Inferior parietal cortex (tissue), 1 donor: ENCODE measurements around the gene RAD1.

Experiments
- DNase-seq: peaks from one replicate; pipeline ENCODE4 v3.0.0-alpha.2; 2016; ENCODE audit errors: extremely low spot score

Gene RAD1

DNA sequence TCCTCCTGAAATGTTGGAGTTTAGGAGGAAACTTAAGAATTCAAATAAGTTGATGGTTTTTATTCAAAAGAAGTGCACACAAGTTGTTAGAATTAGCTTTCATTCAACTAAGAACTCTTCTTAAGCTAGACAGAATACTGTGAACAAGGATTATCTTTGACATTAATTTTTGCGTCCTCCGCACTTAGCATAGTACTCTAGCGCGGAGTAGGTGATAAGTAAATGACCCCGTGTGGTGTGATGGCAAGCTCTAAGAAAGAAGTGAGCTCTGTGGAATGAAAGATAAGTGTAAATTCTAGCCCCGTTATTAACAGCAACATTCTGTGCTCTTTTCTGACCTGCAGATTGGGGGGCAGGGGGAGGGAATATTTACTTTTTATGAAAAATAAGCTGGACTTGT is 1.2 kb upstream of the RAD1 start:
- DNase-seq: no peak

- DNase-seq: no peak
Measured at GRCh38 chr5:34915856-34916192, 520 bp upstream of the RAD1 start.

- DNase-seq: no peak
Measured at GRCh38 chr5:34914671-34915138, 599 bp downstream of the RAD1 start.

DNA sequence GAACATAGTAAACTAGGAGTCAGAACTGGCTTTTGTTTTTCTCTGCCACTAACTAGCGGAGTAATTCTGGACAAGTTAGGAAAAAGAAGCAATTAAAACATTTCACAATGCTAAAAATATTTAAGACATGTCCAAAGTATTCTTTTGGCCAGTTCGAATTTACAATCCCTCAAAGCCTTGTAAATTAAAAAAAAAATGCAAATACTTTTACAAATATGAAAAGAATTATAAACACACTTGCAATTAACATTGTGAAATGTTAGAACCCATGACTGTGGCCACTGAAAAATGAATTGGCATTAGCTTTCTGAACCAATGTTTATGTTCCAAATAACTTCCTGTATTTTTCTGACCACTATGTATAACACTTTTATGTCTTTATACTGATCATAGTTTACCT is 2.2 kb downstream of the RAD1 start:
- no peak for DNase-seq

DNA sequence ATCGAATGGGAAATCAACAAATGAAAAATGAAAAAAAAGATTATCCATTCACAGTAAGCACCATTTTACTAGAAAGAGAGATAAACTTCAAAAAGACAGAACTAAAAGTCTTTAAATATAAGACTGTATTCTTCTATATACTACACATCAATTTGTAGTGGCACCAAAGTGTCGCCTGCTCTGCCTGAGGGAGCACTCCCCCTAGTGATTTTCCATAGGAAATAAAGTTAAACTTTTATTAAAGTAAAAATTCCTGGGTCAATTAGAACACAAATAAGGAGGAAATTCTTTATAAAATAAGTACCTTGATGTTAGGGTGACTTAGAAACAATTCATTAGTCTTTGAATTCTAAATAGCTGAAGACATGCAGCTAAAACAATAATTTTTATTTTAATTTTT is 9.7 kb downstream of the RAD1 start:
- DNase-seq: no peak

DNA sequence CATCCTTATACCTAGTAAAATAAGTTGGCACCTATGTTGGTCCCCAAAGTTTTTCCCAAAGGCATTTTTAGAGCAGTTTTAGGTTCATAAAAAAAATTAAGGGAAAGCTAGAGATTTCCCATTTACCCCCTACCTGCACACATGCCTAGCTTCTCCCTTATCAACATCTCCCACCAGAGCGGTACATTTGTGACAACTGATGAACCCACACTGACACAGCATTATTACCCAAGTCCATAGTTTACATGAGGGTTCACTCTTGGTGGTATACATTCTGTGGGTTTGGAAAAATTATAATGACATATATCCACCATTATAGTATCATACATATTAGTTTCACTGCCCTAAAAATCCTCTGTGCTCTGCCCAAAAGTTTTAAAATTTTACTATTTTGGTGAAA is 12.0 kb downstream of the RAD1 start:
- no peak for DNase-seq

DNA sequence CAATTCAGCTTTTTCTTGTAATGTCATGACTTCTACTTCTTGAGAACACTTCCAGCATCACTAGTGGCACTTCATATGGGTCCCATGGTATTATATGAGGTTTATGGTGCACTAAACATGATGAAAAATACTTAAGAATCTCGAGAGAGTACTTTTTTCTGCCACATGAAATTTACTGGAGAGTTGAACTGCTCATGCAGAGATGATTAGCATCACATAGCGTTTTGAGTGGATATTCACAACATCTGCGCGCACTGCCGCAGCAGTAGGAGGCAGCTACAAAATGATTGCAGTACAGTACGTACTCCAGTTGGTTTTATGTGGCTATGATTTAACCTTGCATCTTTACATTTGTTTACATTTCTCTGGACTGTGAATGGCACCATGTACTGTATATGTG is 14.7 kb downstream of the RAD1 start:
- DNase-seq: no peak

DNA sequence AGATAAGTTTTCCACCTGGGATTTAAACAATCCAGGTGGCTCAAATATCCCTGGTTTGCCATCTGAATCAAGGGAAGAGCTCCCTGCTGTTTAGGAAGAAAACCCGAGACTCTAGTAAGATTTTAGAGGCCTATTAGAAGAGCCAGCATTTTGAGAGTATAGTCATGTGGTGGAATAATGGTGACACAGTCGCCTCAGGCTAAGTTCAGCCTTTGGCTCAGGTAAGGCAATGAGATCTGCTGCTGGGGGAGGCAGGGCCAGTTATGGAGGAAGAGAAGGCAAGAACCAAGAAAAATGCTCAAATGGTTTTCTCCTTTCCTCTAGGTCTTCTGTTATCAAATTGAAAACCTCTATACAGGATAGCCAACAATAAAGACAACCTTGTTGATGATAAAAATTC is 16.2 kb downstream of the RAD1 start:
- DNase-seq: no peak

DNA sequence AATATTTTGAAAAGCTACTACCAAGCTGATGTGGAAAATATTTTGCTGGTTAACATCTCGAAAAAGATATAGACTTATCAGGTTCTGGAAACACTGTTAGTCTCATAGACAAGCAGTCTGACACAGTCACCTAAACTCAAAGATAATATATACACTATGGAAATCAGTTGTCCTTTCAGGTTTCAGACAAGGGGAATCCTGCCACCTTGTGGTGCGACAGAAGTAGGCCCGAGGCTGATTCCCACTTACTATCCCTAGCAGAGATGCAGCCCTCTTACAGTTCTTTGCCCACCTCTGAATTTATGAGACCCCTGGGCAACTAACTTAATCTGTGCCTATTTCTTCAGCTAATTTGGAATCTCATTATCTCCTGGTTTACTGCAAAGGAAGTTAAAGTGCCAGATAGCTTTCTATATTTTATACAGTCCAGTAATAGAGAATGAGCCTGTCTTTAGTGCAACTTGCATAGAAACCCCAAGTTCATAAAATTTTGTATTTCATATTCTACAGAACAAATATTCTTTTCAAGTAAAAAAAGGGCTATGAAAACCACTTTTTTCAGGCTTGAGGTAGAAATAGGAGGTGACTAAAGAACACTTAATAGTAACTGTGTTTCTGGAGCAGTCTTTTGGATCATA is 16.9 kb downstream of the RAD1 start:
- peak; percentile 91 for DNase-seq

DNA sequence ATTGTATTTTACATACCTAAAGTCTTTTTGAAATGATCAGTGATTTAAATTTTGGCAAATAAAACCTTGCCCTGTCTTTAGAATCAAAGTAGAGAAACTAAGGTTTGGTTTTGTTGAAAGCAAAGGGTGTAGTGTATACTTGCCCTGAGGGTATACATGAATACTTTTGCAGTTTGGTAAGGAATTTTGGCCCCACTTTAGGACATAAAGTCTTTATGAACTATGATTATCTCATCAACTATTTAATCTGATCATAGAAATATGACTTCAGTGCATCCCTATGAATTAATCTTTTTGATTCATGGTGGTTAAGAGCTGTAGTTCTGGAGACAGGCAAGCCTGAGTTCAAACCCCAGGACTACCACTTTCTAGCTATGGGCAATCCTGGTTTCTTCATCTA is 17.7 kb downstream of the RAD1 start:
- no peak for DNase-seq

- no peak for DNase-seq
Measured at GRCh38 chr5:34895641-34896419, 19.5 kb downstream of the RAD1 start.

DNA sequence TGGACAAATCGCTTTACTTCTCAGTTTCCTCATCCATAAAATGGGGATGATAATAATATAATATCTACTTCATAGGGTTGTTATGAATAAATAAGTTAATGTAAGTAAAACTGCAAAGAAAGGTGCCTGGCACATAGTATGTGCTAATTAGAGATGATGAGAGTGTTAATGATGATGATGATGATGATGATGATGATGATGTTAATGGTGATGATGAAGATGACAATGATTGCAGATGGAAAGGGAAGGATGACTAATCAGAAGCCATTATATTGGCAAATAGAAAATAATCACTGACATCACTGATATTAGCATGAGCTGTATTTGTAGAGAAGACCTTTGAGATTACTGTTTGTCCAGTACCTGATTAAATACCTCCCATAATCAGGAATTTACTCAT is 20.6 kb downstream of the RAD1 start:
- no peak for DNase-seq

- DNase-seq: no peak
Measured at GRCh38 chr5:34892414-34892813, 22.9 kb downstream of the RAD1 start.

- DNase-seq: no peak
Measured at GRCh38 chr5:34891981-34892380, 23.3 kb downstream of the RAD1 start.

DNA sequence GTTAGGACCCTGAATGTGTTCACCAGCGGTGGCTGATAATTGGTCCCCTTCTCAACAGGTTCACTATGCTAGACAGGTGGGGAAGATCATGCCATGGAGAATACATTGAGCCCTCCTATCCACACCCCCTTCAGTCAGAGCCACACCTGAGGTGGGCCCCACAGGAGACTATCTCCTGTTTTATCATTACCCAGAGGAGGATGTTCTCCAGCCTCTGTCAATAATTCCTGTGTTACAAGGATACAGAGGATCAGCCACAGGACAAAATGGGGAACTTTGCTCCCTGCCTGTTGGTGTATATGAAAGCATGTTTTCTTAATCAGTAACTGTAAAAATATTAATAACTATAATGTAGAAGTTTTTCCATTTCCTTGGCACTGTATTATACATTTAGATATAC is 25.9 kb downstream of the RAD1 start:
- DNase-seq: no peak

DNA sequence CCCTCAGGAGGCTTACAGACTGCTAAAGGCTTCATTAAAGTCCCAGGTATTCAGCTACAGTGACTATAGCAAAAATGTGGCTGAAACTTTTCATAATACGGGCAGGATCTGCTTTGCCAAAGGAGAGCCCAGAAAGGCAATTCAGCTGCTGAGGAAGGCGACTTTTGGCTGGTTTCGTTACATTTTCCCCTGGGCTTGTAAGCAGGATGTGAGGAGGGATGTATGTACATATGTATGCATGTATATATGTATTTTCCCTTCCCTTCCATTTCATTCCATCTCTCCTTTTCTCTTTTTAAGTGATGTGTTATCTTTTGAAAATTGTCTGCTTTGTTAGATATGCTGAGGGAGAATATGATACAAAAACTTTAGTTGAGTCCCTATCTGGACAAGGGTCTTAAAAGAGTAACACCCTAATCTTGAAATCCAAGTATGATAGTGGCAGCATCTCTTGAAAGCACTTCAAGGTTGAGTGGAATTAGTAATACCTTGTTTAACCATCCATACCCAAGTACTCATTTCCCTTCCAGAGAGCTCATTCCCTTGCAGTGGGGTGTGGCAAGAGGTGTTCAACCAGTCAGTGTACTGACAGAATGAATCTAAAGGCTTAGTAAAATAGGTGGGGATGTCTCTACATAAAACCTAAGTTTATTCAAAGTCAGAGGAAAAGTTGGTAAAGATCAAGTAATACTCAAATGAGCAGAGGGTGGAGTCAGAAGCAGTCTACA is 28.7 kb downstream of the RAD1 start:
- no peak for DNase-seq

DNA sequence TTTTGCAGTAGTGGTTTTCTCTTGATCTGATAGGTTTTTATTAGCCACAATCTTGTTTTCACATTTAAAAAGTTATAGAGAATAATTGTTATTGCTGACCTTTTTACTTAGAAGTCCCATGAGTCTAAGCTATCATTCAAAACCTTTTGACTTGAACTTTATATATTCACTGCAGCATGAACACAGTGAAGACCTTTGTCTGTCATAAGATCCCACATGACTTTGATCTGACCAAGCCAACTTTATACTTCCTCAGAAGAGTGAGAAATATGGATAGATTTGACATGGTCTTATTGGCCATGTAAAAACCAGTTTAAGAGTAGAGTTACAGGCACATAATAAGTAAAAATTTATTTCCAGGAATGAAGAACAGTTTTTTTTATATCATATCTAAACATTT is 34.1 kb downstream of the RAD1 start:
- no peak for DNase-seq

DNA sequence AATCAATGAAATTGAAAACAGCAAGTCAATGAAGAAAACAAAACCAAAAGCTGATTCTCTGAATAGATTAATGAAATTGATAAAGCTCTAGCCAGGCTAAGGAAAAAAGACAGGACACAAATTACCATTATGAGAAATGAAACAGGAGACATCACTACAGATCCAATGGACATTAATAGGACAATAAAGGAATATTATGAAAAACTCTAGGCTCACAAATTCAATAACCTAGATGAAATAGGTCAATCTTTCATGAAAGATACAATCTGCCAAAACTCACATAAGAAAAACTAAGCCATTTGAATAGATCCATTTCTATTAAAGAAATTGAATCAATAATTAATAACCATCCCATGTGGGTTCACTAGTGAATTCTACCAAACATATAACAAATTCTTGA is 39.0 kb downstream of the RAD1 start:
- no peak for DNase-seq

DNA sequence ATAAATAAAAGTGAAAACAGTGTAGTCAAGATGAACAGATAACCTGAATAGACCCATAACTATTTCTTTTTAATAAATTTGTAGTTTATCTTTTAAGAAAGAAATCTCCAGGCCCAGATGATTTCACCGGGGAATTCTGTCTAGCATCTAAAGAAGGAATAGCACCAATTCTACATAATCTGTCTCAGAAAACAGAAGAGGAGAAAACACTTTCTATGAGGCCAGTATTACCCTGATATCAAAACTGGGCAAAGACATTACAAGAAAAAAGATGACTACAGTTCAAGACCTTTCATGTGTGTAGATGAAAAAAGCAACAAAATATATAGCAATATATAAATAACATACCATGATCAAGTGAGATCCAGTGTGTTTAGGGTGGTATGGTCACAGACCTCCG is 44.9 kb downstream of the RAD1 start:
- no peak for DNase-seq

DNA sequence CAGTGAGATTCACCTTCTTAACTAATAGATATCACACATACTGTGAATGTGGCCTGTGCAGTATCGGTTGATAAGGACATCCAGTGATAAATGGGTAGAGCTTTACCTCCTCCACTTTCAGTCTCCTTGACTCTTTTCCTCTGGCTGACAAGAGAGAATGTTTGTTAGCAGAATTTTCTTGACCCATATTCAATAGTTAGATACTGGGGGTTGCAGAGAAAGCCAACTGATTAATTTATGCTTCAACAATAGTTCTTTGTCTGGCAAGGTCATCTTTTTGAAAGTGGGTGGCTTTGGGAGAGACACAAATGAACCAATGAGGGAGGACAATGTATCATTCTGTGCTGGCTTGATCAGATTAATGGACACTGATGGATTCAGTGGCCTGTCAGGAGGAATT is 46.0 kb downstream of the RAD1 start:
- peak; percentile 65 for DNase-seq

DNA sequence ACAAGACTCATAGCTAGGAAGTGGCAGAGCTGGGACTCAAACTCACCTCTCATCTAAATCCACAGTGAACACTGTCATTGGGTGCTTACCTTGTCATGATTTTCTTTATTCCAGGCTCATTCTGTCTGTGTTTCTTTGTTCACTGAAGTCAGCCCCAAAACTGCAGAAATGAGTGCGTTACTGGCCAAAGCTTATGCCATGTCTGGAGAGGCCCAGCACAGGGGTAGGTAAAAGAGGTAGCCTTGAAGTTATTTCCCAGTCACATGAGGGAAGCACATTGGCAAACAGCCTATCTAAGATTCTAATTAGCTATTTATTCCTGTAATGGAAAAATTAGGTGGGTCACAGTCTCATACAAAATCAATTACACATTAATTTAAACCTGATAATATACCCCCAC is 46.5 kb downstream of the RAD1 start:
- no peak for DNase-seq

GRCh38 chr5:34867660-34868059 is 47.6 kb downstream of the RAD1 start:
- peak; percentile 22 for DNase-seq

DNA sequence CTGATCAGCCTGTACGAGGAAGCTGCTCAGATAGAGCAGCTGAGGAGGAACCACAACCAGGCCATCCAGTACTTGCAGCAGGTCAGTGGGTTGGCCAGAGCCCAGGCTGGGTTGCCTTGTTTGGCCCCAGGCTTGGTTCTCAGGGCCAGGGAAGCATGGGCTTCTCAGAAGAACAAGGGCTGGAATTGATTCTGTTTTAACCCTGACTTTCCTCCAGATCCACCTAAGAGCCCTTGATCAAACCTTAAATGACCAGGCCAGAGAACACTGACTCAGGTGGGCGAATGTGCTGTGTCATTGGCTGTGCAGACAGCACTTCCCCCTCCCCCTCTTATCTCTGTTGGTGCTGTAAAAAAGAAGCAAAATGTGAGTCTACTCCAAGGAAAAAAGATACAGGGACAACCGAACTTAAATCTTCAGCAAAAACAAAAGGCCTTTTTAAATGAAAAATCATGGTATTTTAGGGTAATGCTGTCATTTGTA is 48.3 kb downstream of the RAD1 start:
- no peak for DNase-seq
